ENCODE measurements around the gene TSPAN3. TPM values are rescaled to one million over a fixed set of nuclear protein-coding genes. Genes with fewer than 3 reads are reported as not detected.

Gene TSPAN3
- total RNA-seq (2014; rRNA removed), result 125 and 140 TPM in 2 replicates
- Bru-seq, nascent RNA, result percentile 88 among the genes with signal in this experiment
- percentile 87 among the genes with signal in this experiment for BruChase-seq, experiment 1, labeled RNA remaining after a 6-hour chase
- BruChase-seq, experiment 2, labeled RNA remaining after a 2-hour chase, result percentile 95 among the genes with signal in this experiment
- long read RNA-seq, full-length matches to known transcripts, result 792 of 869 reads
- long read RNA-seq, partial matches to known transcripts, result 38 of 869 reads
- long read RNA-seq, other reads (novel, unspliced or antisense), result 39 of 869 reads

DNA sequence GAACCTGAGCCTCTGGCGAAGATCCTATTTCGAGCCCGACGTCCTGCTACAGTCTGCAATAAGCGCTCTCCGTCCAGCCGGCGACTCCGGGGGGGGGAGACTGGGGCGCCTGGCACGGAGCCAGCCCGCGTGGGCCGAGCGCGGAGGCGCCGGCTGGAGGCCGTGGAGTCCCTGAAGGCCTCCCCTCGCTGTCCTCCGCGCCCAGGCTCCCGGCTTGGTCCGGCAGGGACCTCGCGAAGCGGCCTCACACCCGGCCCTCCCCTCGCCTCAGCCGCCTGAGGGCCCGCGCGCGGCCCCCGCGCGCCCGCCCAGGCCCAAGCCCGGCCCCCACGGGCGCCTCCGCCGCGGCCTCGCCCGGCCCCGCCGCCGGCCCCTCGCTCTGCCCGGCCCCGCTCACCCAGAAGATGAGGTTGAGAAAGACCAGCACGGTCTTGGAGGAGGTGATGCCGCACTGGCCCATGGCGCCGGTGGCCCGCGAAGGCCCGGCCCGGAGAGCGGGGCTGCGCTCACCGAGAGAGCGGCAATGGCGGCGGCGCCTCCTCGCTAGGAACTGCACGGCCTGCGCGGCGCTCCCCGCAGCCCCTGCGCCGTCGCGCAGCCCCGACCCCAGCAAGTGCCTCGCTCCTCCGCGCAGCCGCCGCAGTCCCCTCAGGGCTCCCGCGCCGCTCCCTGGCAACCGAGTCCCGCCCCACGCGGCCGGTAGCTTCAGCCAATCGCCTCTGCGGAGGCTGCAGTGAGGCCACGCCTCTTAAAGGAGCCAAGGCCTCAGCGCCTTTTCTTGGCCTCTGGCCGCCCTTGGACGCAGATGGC is at the start of gene TSPAN3:
TSPAN3 (minus strand) TSS at position 615 of the 810 bp plus-strand sequence; CDS start at position 460, 155 bp downstream.
- Histone ChIP-seq H3F3A (ENCODE audit: low read length, unreplicated experiment) (no peaks in the 10 kb centered on the region), H3K79me2 (ENCODE audit: low read length) (peaks cover 44% of the 10 kb centered on the region), H3K9ac (ENCODE audit: low read length) (peak within 1 kb of the TSS; percentile 84), H2AFZ (ENCODE audit: low read length) (peak within 1 kb of the TSS; percentile 73), H3K36me3 (ENCODE audit: low read depth, low read length) (no peaks in the 10 kb centered on the region), H3K4me2 (ENCODE audit: low read length) (peak within 1 kb of the TSS; percentile 95), H3K9me3 (ENCODE audit: low read length) (no peaks in the 10 kb centered on the region), H3K4me3 (ENCODE audit: low read length) (peak within 1 kb of the TSS; percentile 86), H3K4me1 (ENCODE audit: insufficient read depth, low read length) (peaks cover 44% of the 10 kb centered on the region), H3K27me3 (ENCODE audit: low read length) (no peaks in the 10 kb centered on the region), H3K9me2 (replicated peaks; ENCODE audit: low read length) (no peaks in the 10 kb centered on the region), H4K20me1 (ENCODE audit: low read length) (peaks cover 9% of the 10 kb centered on the region; the same call in 1 of the 2 replicates), H3K27ac (ENCODE audit: low read length) (peak within 1 kb of the TSS; percentile 20)
- ATAC-seq, result peak; percentile 71
- TF ChIP-seq EZH2phosphoT487 (IDR thresholded peaks at IDR 0.05; ENCODE audit: borderline replicate concordance, low read length) (no peak), EZH2 (IDR thresholded peaks at IDR 0.05; ENCODE audit: low read length, unreplicated experiment) (no peak), CTCF (conservative IDR thresholded peaks at IDR 0.05; ENCODE audit: low read depth, low read length) (no peak)
- intact Hi-C loops (cut with micrococcal nuclease), result no loop called here
- CTCF ChIA-PET, result no interaction called here
- BruUV-seq (replicated peaks), result no TSS peak
- POLR2A ChIA-PET (ENCODE audit: unreplicated experiment), result interaction anchor here (0.6 kb wide), 1 partner anchor 10 kb away, joined by 4 read pairs; no protein-coding TSS in a partner anchor
- DNase-seq, result peak; percentile 92

DNA sequence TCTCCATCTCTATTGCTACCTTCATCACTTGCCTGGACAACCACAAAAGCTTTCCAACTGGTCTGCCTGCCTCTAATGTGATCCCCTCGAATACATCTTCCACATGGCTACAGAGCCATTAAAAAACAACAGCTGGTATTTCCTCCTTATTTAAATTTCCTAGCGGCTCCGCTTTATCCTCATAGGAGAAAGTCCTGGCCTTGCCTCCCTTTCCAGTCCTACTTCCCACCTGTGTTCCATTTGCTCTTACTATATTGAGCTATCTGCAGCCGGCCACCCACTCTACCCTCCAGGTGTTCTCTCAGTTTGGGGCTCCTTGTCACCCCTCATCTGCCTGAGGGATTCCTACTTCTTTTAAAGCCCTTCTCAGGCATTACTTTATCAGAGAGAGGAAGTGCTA is 49.7 kb upstream of the TSPAN3 start:
- ChIA-PET CTCF (no interaction called here), POLR2A (ENCODE audit: unreplicated experiment) (no interaction called here)
- no peak overlapping the region for H3K4me3 ChIP-seq (ENCODE audit: low read length)
- H3K9me2 ChIP-seq (replicated peaks; ENCODE audit: low read length), result no peaks in the 10 kb centered on the region
- no peak overlapping the region for H3K27ac ChIP-seq (ENCODE audit: low read length)
- TF ChIP-seq EZH2 (IDR thresholded peaks at IDR 0.05; ENCODE audit: low read length, unreplicated experiment), result no peak
- TF ChIP-seq CTCF (conservative IDR thresholded peaks at IDR 0.05; ENCODE audit: low read depth, low read length), result no peak
- TF ChIP-seq EZH2phosphoT487 (IDR thresholded peaks at IDR 0.05; ENCODE audit: borderline replicate concordance, low read length), result no peak
- DNase-seq (no peak), ATAC-seq (no peak)
- H3K4me2 ChIP-seq (ENCODE audit: low read length), result no peak overlapping the region
- no peaks in the 10 kb centered on the region for H3F3A ChIP-seq (ENCODE audit: low read length, unreplicated experiment)
- no peaks in the 10 kb centered on the region for H3K9me3 ChIP-seq (ENCODE audit: low read length)
- no peaks in the 10 kb centered on the region for H3K36me3 ChIP-seq (ENCODE audit: low read depth, low read length)
- no peaks in the 10 kb centered on the region for H3K27me3 ChIP-seq (ENCODE audit: low read length)
- H3K79me2 ChIP-seq (ENCODE audit: low read length), result no peaks in the 10 kb centered on the region
- intact Hi-C loops (cut with micrococcal nuclease), result no loop called here
- no peaks in the 10 kb centered on the region for H3K4me1 ChIP-seq (ENCODE audit: insufficient read depth, low read length)
- no peak overlapping the region for H3K9ac ChIP-seq (ENCODE audit: low read length)
- H4K20me1 ChIP-seq (ENCODE audit: low read length), result no peaks in the 10 kb centered on the region
- no peak overlapping the region for H2AFZ ChIP-seq (ENCODE audit: low read length)
- BruUV-seq (replicated peaks), result no TSS peak

All from PC-3 (cell line).